Brain pericyte (primary cell): ENCODE measurements around the gene CSH2.
A peak's percentile ranks its signal among the peaks of the same experiment; 100 is the strongest.
"Not testable (repeated sequence)": the region's sequence is repeated elsewhere in the genome, so short reads cannot be mapped to it uniquely, and the experiment has no call there.

ENCODE experiments used
- DNase-seq: peaks from one replicate; pipeline ENCODE4 v3.0.0-alpha.2; 2012; ENCODE audit warnings: low read depth, low spot score

The CSH2 gene

DNA sequence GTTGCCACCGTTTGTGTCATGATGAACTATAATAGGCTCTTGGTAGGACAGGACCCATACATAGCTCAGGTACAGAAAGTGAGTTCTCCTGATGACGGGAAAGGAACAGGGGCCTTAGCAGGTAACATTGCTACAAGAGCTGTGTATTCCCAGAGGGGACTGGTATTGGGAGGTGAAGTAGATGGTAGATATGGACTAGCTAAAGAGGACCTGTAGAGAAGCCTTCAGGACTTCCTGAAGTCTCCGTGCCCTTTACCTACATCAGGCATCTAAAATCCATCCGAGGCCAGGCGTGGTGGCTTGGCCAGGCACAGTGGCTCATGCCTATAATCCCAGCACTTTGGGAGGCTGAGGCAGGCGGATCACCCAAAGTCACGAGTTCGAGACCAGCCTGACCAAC is 18.3 kb downstream of the CSH2 start:
- DNase-seq, result no peak

- DNase-seq, result no peak
Measured at GRCh38 chr17:63854709-63855108, 18.8 kb downstream of the CSH2 start.

GRCh38 chr17:63853260-63853659 is 20.2 kb downstream of the CSH2 start:
- DNase-seq, result no peak

- no peak for DNase-seq
Measured at GRCh38 chr17:63850401-63850800, 23.1 kb downstream of the CSH2 start.

GRCh38 chr17:63848834-63849689 is 24.4 kb downstream of the CSH2 start:
- peak; percentile 67 for DNase-seq

GRCh38 chr17:63847525-63848249 is 25.8 kb downstream of the CSH2 start:
- DNase-seq, result no peak

GRCh38 chr17:63845509-63845908 is 28.0 kb downstream of the CSH2 start:
- DNase-seq, result no peak

DNA sequence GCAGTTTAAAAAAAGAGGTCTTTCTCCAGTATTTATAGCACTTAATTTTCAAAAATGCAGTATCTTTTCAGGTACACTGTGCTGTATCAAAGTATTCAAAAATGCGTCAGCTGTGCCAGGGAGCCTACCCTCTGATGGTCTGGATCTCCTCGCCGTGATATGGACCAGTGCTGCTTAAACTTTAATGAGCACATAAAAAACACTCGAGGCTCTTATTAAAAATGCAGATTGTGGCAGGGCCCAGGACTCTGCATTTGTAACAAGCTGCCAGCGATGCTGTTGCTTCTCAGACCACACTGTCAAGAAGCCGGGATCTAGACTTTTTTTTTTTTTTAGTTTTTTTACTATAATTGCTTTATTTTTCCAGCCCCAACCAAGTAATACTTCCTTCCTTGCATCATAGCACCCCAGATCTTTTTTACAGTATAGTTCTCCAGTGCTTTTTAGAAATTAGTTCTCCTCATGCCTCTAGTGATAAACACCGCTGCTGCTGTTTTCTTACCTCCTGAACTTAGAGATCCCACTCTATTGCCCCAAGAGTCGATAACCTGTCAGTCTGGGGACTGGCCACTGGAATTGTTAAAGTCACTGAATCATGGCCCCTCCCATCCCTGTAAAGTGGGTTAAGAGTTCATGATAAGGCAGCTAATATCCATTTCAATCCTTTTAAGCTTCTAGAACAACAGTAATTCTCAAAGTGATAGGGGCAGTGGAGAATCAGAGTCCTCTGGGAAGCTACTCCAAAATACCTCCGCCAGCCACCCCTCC is 29.4 kb downstream of the CSH2 start:
- no peak for DNase-seq

DNA sequence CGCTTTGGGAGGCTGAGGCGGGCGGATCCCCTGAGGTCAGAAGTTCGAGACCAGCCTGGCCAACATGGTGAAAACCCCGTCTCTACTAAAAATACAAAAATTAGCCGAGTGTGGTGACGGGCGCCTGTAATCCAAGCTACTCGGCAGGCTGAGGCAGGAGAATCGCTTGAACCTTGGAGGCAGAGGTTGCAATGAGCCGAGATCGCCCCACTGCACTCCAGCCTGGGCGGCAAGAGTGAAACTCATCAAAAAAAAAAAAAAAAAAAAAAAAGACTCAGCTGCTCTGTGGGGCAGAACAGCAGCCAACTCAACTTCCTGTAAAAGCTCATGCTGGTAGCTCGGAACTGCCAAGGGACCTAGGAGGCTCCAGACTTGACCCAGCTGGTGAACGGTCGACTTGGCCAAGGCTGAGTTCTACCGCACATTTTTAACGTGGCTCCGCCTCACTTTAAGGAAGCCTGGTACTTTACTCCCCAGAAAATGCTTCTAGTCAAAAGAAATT is 30.0 kb downstream of the CSH2 start:
- not testable (repeated sequence) for DNase-seq

- peak; percentile 97 for DNase-seq
Measured at GRCh38 chr17:63842540-63843386, 30.7 kb downstream of the CSH2 start, which contains the start of gene SMARCD2. SMARCD2 (minus strand) TSS chr17:63842685; CDS start chr17:63842674, 11 bp downstream.

GRCh38 chr17:63842173-63842539 is 31.3 kb downstream of the CSH2 start:
- DNase-seq, result no peak

- DNase-seq, result no peak
Measured at GRCh38 chr17:63841350-63842172, 31.9 kb downstream of the CSH2 start.

- no peak for DNase-seq
Measured at GRCh38 chr17:63840591-63841349, 32.7 kb downstream of the CSH2 start.

DNA sequence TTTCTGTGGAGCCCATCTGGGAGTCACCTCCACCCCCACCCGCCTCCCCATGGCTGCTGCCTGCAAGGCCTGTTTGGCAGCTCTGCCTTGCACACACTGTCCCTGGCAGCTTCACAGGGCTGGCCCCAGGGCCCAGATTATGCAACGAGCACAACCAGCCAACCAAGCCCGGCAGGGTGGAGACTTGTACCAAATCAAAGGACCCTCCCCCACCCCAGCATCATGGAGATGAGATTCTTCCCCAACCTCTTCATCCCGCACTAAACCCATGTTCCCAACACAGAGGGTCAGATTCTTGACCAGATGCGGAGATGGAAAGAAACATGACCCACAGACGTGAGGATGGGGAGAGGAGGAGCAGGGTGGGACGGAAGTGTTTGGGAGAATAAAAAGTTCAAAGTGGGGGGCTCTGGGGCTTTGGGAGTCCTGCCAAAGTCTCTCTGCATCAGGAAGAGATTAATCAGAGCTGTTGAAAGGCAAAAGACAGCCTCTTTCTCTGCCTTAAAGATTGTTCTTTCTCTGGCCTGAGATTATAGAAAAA is 34.8 kb downstream of the CSH2 start:
- no peak for DNase-seq

GRCh38 chr17:63837962-63838600 is 35.4 kb downstream of the CSH2 start:
- DNase-seq, result no peak

DNA sequence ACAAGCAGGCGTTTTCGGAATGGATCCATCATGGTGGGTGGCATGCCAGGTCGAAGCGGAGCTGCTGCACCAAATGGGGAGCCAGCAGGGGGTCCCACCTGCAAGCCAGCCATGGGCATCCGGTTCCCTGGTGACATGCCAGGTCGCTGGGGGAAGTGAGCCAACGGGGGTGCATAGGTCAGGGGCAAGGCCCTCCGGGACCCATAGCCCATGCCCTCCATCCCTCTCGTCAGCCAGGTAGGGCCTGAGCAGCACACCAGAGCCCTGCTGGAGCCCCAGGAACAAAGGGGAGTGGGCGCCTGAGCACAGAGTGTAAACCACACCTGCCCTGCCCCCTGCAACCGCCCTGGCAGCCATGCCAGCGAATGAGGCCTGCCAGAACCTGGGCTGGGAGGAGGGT is 36.0 kb downstream of the CSH2 start:
- DNase-seq, result no peak

DNA sequence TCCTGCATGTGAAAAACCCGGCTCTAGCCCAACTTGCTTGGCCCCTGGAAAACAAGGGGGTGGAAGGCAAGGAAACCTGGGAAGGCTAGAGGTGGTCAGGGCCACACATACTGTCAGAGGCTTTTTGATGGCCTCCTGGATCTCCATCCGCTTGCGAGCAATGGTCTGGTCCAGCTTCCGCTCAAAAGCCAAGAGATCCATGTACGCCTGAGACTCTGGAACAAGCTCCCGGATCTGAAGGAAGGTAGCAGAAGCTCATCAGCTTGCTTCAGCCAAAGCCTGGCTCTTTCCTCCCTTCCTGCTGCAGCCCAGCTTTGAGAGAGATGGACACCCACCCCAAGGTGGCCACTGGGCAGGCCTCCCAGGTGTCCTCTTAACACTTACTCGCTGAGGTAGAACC is 36.7 kb downstream of the CSH2 start:
- DNase-seq, result no peak

DNA sequence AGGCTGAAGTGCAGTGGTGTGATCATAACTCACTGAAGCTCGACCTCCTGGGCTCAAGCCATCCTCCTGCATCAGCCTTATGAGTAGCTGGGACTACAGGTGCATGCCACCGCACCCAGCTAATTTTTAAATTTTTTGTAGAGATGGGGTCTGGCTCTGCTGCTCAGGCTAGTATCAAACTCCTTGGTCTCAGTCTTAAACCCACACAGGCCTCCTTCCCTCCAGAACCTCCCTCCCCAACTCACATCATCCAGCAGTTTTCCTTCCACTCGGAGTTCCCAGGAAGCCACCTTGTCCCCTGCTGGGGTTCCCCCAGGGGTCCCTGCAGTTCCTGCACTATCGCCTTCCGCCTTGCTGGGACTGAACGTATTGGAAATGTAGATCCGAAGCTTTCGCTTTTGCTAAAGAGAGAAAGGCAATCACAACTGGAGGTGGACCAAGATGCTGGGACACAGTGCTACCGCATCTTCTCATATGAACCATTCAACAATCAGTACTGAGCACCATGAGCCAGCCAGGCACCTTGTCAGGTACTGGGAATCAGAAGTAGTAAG is 38.2 kb downstream of the CSH2 start:
- no peak for DNase-seq
